Progenitor cell of endocrine pancreas (in vitro differentiated cells): Measurements from ENCODE around the gene POC1B. TPM values are rescaled to one million over a fixed set of nuclear protein-coding genes. Genes with fewer than 3 reads are reported as not detected.
A peak's percentile ranks its signal among the peaks of the same experiment; 100 is the strongest.

Source experiments
- DNase-seq: peaks from one replicate; pipeline ENCODE4 v3.0.0; 2021; ENCODE audit warnings: low spot score; ENCODE audit not compliant: unreplicated experiment
- H3K27ac Mint-ChIP-seq: 2 replicates; pipeline ENCODE4 v1.8.0; 2021; ENCODE audit warnings: mild to moderate bottlenecking, moderate library complexity, mixed read lengths
- H3K27me3 Mint-ChIP-seq: 2 replicates; pipeline ENCODE4 v1.8.0; 2021; ENCODE audit warnings: mixed read lengths
- H3K36me3 Mint-ChIP-seq: 2 replicates; pipeline ENCODE4 v1.8.0; 2022; ENCODE audit warnings: mixed read lengths; ENCODE audit not compliant: insufficient read depth
- H3K4me1 Mint-ChIP-seq: 2 replicates; pipeline ENCODE4 v1.8.0; 2021; ENCODE audit warnings: low read depth, mixed read lengths
- H3K4me3 Mint-ChIP-seq: 2 replicates; pipeline ENCODE4 v1.8.0; 2021; ENCODE audit warnings: low read depth, mild to moderate bottlenecking, moderate library complexity, mixed read lengths
- H3K9me3 Mint-ChIP-seq: 2 replicates; pipeline ENCODE4 v1.8.0; 2021; ENCODE audit warnings: low read depth, mixed read lengths
- total RNA-seq: library from RNA; stranded (reverse); gene quantifications from 2 replicates; pipeline ENCODE4 v1.2.1, GENCODE V29; 2021
- TF ChIP-seq, protein P1 (sequence below): fragments of 200-600 bp; sonication (generic); IDR thresholded peaks from one replicate; pipeline ENCODE4 v1.5.0; 2021; ENCODE audit warnings: antibody characterized with exemption, mild to moderate bottlenecking; ENCODE audit not compliant: unreplicated experiment

The POC1B gene
- total RNA-seq, 1 donor from 2014 or later: 34.4 TPM

DNA sequence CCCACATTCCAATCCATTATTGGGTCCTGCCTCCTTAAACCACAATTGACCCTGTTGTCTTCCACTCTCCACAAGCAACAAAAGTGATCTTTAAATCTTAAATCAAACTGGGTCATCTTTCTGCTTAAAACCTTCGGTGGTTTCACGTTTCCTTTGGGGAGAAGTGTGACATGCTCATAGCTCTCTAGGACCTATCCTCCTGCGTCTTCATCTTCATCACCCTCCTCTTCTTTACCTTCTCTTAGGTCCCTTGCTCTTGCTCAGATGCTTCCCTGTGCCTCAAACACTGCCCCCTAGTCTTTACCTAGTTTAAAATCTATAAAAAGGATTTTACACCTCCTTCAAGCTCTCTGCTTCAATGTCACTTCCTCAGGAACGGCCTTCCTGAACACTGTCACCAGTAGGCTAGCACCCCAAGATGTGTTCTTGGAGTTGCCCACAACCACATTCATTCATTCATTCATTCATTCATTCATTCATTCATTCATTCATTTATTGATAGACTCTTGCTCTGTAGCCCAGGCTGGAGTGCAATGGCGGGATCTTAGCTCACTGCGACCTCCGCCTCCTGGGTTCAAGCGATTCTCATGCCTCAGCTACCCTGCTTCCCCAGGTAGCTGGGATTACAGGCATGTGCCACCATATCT lies 48.1 kb downstream of the POC1B start:
- H3K4me3 Mint-ChIP-seq: no peak overlapping the region
- H3K27ac Mint-ChIP-seq: no peak overlapping the region
- H3K36me3 Mint-ChIP-seq: peaks cover 3% of the 10 kb centered on the region
- TF ChIP-seq, protein P1, sequence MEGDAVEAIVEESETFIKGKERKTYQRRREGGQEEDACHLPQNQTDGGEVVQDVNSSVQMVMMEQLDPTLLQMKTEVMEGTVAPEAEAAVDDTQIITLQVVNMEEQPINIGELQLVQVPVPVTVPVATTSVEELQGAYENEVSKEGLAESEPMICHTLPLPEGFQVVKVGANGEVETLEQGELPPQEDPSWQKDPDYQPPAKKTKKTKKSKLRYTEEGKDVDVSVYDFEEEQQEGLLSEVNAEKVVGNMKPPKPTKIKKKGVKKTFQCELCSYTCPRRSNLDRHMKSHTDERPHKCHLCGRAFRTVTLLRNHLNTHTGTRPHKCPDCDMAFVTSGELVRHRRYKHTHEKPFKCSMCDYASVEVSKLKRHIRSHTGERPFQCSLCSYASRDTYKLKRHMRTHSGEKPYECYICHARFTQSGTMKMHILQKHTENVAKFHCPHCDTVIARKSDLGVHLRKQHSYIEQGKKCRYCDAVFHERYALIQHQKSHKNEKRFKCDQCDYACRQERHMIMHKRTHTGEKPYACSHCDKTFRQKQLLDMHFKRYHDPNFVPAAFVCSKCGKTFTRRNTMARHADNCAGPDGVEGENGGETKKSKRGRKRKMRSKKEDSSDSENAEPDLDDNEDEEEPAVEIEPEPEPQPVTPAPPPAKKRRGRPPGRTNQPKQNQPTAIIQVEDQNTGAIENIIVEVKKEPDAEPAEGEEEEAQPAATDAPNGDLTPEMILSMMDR: no peak
- no peaks in the 10 kb centered on the region for H3K9me3 Mint-ChIP-seq
- no peak for DNase-seq
- peaks cover 2% of the 10 kb centered on the region for H3K4me1 Mint-ChIP-seq
- H3K27me3 Mint-ChIP-seq: no peaks in the 10 kb centered on the region

DNA sequence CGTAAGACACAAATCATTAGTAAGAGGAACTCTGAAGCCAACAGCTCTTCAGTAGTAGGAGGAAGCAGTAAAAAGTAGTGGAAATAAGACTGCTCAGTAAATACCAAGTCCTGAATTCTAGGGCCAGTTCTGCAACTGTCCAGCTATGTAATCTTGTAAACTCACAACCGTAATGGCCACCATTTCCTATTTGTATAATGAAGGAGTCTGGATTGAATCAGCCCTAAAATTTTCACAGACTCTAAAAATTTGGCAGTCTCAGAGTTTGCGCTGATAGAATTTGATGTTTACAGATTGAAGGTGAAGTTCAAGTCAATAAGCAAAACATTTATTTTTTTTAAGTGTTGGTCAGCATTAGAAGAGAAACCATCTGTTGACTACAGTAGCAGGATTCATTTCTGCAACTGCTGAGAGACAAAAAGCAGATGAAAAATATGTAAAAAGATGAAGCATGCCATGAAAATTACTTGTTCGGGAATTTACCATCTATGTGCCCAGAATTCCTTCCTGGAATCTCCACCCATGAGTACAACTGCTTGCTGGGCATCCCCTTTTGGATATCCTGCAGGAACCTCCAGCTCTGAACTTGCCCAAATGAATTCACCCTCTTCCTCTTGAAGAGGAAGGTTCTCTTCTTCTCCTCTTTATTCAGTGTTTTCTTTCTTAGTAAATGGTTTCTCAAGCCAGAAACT lies 48.8 kb downstream of the POC1B start:
- TF ChIP-seq, protein P1: no peak
- H3K4me1 Mint-ChIP-seq: peaks cover 2% of the 10 kb centered on the region
- no peaks in the 10 kb centered on the region for H3K27me3 Mint-ChIP-seq
- DNase-seq: no peak
- no peaks in the 10 kb centered on the region for H3K9me3 Mint-ChIP-seq
- H3K27ac Mint-ChIP-seq: no peak overlapping the region
- H3K36me3 Mint-ChIP-seq: peaks cover 3% of the 10 kb centered on the region
- H3K4me3 Mint-ChIP-seq: no peak overlapping the region

DNA sequence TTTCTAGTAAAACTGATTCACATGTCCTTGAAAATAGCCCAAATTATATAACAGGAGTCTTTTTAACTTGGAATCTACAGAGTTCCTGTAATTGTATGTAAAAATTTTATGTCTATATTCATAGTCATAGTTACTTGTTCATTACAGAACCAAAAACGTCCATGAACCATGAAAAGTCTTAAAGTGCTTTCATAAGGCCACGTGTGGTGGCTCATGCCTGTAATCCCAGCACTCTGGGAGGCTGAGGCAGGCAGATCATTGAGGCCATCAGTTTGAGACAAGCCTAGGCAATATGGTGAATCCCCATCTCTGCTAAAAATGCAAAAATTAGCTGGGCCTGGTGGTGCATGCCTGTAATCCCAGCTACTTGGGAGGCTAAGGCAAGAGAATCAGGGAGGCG lies 49.6 kb downstream of the POC1B start:
- DNase-seq: no peak
- H3K36me3 Mint-ChIP-seq: peaks cover 2% of the 10 kb centered on the region
- peaks cover 5% of the 10 kb centered on the region for H3K4me1 Mint-ChIP-seq
- H3K27ac Mint-ChIP-seq: no peak overlapping the region
- no peak overlapping the region for H3K4me3 Mint-ChIP-seq
- H3K9me3 Mint-ChIP-seq: no peaks in the 10 kb centered on the region
- H3K27me3 Mint-ChIP-seq: no peaks in the 10 kb centered on the region
- TF ChIP-seq, protein P1: no peak

DNA sequence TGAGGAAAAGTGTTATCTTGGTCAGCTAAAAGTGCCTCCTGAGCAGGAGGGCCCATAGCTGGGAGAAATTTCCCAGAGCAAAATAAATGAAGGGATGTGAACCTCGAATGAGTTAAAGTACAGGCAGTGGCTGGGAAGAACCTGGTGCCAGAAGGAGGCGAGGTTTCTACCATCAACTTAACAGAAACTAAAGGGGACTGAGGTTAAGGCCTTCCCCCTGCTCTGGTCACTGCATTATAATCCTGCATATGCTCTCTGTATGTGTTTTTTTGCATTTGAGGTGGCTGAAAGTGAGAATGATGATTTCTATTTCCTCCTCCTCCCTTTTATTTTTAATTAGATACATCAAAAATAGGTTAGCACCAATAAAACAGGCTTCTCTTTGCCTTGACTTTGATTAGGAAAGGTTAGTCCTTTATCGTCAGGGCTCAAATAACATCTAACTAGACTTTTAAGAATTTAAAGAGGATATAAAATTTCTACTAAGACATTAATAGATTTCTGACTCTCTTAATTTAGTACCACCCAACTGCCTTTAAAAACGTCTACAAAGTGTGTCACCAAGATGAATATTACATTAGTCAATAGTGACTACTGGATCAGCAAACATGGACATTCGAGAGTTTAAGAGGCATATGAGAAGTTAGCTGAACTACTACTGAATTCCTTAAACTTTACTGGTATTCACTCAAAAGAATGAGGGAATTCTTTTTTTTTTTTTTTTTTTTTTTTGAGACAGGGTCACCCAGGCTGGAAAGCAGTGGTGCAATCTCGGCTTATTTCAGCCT lies 50.5 kb downstream of the POC1B start:
- DNase-seq: no peak
- no peaks in the 10 kb centered on the region for H3K9me3 Mint-ChIP-seq
- H3K36me3 Mint-ChIP-seq: no peaks in the 10 kb centered on the region
- TF ChIP-seq, protein P1: no peak
- H3K4me3 Mint-ChIP-seq: no peak overlapping the region
- H3K4me1 Mint-ChIP-seq: peaks cover 10% of the 10 kb centered on the region
- H3K27me3 Mint-ChIP-seq: no peaks in the 10 kb centered on the region
- H3K27ac Mint-ChIP-seq: no peak overlapping the region

DNA sequence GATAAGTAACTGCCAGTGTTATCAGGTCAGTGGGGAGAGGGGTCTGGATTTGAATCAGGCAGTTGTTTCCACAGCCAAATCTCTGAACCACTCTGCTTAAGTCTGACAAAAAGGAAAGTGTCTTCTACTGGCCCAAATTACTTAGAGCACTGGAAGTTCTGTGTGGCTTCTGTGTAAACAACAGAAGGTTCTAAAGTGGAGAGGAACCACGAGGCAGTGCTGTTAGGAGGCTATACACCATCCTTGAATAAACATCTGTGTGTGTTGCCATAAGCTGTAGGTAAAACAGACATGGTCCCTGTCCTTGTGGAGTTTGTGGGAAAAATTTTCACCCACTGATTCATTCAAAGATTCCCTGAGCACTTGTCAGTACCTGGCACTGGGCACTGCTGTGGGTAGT lies 51.2 kb downstream of the POC1B start:
- no peak for DNase-seq
- Mint-ChIP-seq H3K9me3 (no peaks in the 10 kb centered on the region), H3K4me1 (peaks cover 10% of the 10 kb centered on the region), H3K36me3 (no peaks in the 10 kb centered on the region), H3K27ac (peak overlapping the region; percentile 34), H3K27me3 (no peaks in the 10 kb centered on the region), H3K4me3 (no peak overlapping the region)
- TF ChIP-seq, protein P1: no peak
